B cell (primary cell): ENCODE measurements around the gene PCDH9. TPM values are rescaled to one million over a fixed set of nuclear protein-coding genes. Genes with fewer than 3 reads are reported as not detected.

Experiments
- ATAC-seq: fragments of 200-7000 bp; cut with Tn5 transposase; one replicate; pipeline ENCODE4 v1.10.0; 2021; ENCODE audit warnings: low read depth, mild to moderate bottlenecking, moderate number of reproducible peaks, moderate library complexity
- CTCF ChIA-PET: fragments of 350-600 bp; sonication (Branson Sonifier 250); formaldehyde crosslinking; loops from one replicate; lab custom pipeline; 2021; ENCODE audit warnings: antibody characterized with exemption, inconsistent platforms; lab: Charles Lee
- POLR2A ChIA-PET: fragments of 350-600 bp; sonication (Branson Sonifier 250); formaldehyde crosslinking; loops from one replicate; lab custom pipeline; 2021; ENCODE audit warnings: antibody characterized with exemption; lab: Charles Lee
- DNase-seq: peaks from one replicate; pipeline ENCODE4 v3.0.0; 2013
- H2AFZ ChIP-seq: 2 replicates; pipeline ENCODE4 v1.6.1; 2012; ENCODE audit warnings: mild to moderate bottlenecking, low read depth, low read length; ENCODE audit not compliant: insufficient read depth, poor library complexity, severe bottlenecking
- H3K27ac ChIP-seq, 2 donors: 1 replicate in 1 of 2; 2 replicates in 1 of 2; pipeline ENCODE4 v1.5.1; 2012 to 2013; ENCODE audit warnings: low read length in 2 of 2, mild to moderate bottlenecking in 2 of 2, moderate library complexity in 1 of 2
- H3K27me3 ChIP-seq, 4 experiments: fragments of 200-600 bp in 1 of 4; sonication (generic) in 1 of 4; replicated peaks in 1 of 4; 1 replicate in 2 of 4; 2 replicates in 2 of 4; pipeline versions ENCODE4 v1.6.1 to v1.7.0; 2013 to 2016; ENCODE audit warnings: low read length in 3 of 4, mild to moderate bottlenecking in 2 of 4, mixed read lengths in 1 of 4, moderate library complexity in 1 of 4; ENCODE audit not compliant: insufficient read depth in 4 of 4, control insufficient read depth in 3 of 4; ENCODE audit errors: control extremely low read depth in 1 of 4
- H3K36me3 ChIP-seq, 2 experiments: replicated peaks in 1 of 2; 1 replicate in 1 of 2; 2 replicates in 1 of 2; pipeline versions ENCODE4 v1.6.1 to v1.7.1; 2013; ENCODE audit warnings: low read length in 1 of 2; ENCODE audit not compliant: insufficient read depth in 2 of 2, control insufficient read depth in 1 of 2; ENCODE audit errors: control extremely low read depth in 1 of 2, extremely low read depth in 1 of 2
- H3K4me1 ChIP-seq, 2 donors: fragments of 200-600 bp in 1 of 2; sonication (generic) in 1 of 2; 1 replicate in 1 of 2; 2 replicates in 1 of 2; pipeline versions ENCODE4 v1.5.1 to v1.6.1; 2013 to 2017; ENCODE audit warnings: low read length in 2 of 2; ENCODE audit not compliant: control insufficient read depth in 2 of 2, insufficient read depth in 2 of 2
- H3K4me2 ChIP-seq: replicated peaks from 2 replicates; pipeline ENCODE3; 2012; ENCODE audit warnings: mild to moderate bottlenecking, low read depth, low read length; ENCODE audit not compliant: poor library complexity, severe bottlenecking
- H3K4me3 ChIP-seq, 5 experiments: fragments of 200-600 bp in 1 of 5; sonication (generic) in 1 of 5; 1 replicate in 3 of 5; 2 replicates in 2 of 5; pipeline versions ENCODE4 v1.5.1 to v1.7.0; 2011 to 2016; ENCODE audit warnings: low read length in 4 of 5, mild to moderate bottlenecking in 4 of 5, low read depth in 2 of 5, control low read depth in 1 of 5, moderate library complexity in 1 of 5; ENCODE audit not compliant: insufficient read depth in 1 of 5; ENCODE audit errors: control extremely low read depth in 1 of 5, extremely low read depth in 1 of 5
- H3K79me2 ChIP-seq: fragments of 200-600 bp; sonication (generic); one replicate; pipeline ENCODE4 v1.6.0; 2016; ENCODE audit warnings: low read length; ENCODE audit not compliant: control insufficient read depth, insufficient read depth
- H3K9ac ChIP-seq: fragments of 200-600 bp; sonication (generic); 2 replicates; pipeline ENCODE4 v1.6.1; 2017; ENCODE audit warnings: mild to moderate bottlenecking, low read length, moderate library complexity
- H3K9me3 ChIP-seq, 3 donors: one replicate each; pipeline versions ENCODE4 v1.6.1 to v1.7.1; 2013; ENCODE audit warnings: low read length in 2 of 3; ENCODE audit not compliant: control insufficient read depth in 2 of 3, insufficient read depth in 1 of 3; ENCODE audit errors: control extremely low read depth in 1 of 3
- H4K20me1 ChIP-seq: 2 replicates; pipeline ENCODE4 v1.6.0; 2012; ENCODE audit warnings: mild to moderate bottlenecking, low read length; ENCODE audit not compliant: insufficient read depth, control insufficient read depth, poor library complexity, severe bottlenecking
- H3K27ac Mint-ChIP-seq: one replicate; pipeline ENCODE4 v1.8.0; 2021; ENCODE audit warnings: mixed read lengths
- H3K27me3 Mint-ChIP-seq: one replicate; pipeline ENCODE4 v1.8.0; 2021; ENCODE audit warnings: mixed read lengths
- H3K4me1 Mint-ChIP-seq: one replicate; pipeline ENCODE4 v1.8.0; 2021; ENCODE audit warnings: mixed read lengths
- H3K4me3 Mint-ChIP-seq: one replicate; pipeline ENCODE4 v1.8.0; 2021; ENCODE audit warnings: mixed read lengths
- H3K9me3 Mint-ChIP-seq: one replicate; pipeline ENCODE4 v1.8.0; 2022; ENCODE audit warnings: mixed read lengths; ENCODE audit not compliant: insufficient read depth
- CTCF ChIP-seq: fragments of 200-600 bp; IDR thresholded peaks from one replicate; pipeline ENCODE4 v1.8.0; 2022; ENCODE audit warnings: antibody characterized with exemption, mild to moderate bottlenecking
- EZH2 ChIP-seq: IDR thresholded peaks from 2 replicates; pipeline ENCODE4 v1.6.1; 2012; ENCODE audit warnings: borderline replicate concordance, low read depth, mild to moderate bottlenecking, moderate library complexity, low read length; ENCODE audit not compliant: insufficient read depth, poor library complexity, severe bottlenecking
- WGBS: methylation state at CpG from one replicate; pipeline ENCODE4 v1.1.5; 2013; ENCODE audit warnings: missing lambda C conversion rate; ENCODE audit not compliant: insufficient coverage; 5-methylcytosine and 5-hydroxymethylcytosine counted together
- intact Hi-C: fragments of 100-400 bp; cut with micrococcal nuclease; formaldehyde crosslinking; loops from one replicate; pipeline ENCODE4 v1.10.0; 2022
- polyA plus RNA-seq: library from polyadenylated mRNA; depleted of rRNA; stranded (reverse); fragments of >200 nt; gene quantifications from 2 replicates; pipeline ENCODE4 v1.2.3, GENCODE V29; 2012
- total RNA-seq, 2 donors: library from RNA; stranded (reverse); fragments of 120-200 nt in 1 of 2; gene quantifications; 1 replicate in 1 of 2; 2 replicates in 1 of 2; pipeline versions ENCODE4 v1.2.3 to v1.2.4, GENCODE V29; 2013 to 2022

PCDH9 gene
- total and polyA plus RNA-seq, 2 donors (not counting 1 experiment from before 2014, with no cell fraction given), result 13.1 to 21.8 TPM

- H3K4me3 ChIP-seq, result no peak overlapping the region
- H3K27me3 ChIP-seq, result no peaks in the 10 kb centered on the region
- H4K20me1 ChIP-seq, result no peaks in the 10 kb centered on the region
- TF ChIP-seq CTCF (no peak), EZH2 (no peak)
- 98% methylated on average over 2 of the region's 2 CpGs for WGBS
- no peaks in the 10 kb centered on the region for H3K4me1 ChIP-seq
- no peaks in the 10 kb centered on the region for H3K9me3 Mint-ChIP-seq
- no peaks in the 10 kb centered on the region for H3K9me3 ChIP-seq
- no peak for ATAC-seq
- no peak overlapping the region for H3K4me2 ChIP-seq
- H3K4me3 Mint-ChIP-seq, result no peak overlapping the region
- CTCF ChIA-PET, result no interaction called here
- POLR2A ChIA-PET, result no interaction called here
- no peak overlapping the region for H3K9ac ChIP-seq
- H2AFZ ChIP-seq, result no peak overlapping the region
- H3K27ac Mint-ChIP-seq, result no peak overlapping the region
- intact Hi-C loops, result no loop called here
- no peaks in the 10 kb centered on the region for H3K79me2 ChIP-seq
- H3K27me3 Mint-ChIP-seq, result no peaks in the 10 kb centered on the region
- H3K4me1 Mint-ChIP-seq, result no peaks in the 10 kb centered on the region
- no peaks in the 10 kb centered on the region for H3K36me3 ChIP-seq
- no peak for DNase-seq
- no peak overlapping the region for H3K27ac ChIP-seq
Measured at GRCh38 chr13:66349966-66350365, 880.2 kb downstream of the PCDH9 start.

- POLR2A ChIA-PET, result no interaction called here
- ATAC-seq, result no peak
- no peaks in the 10 kb centered on the region for H3K79me2 ChIP-seq
Measured at GRCh38 chr13:66348745-66349690, 881.1 kb downstream of the PCDH9 start.

More at GRCh38 chr13:66348745-66349690, 881.1 kb downstream of the PCDH9 start:
- Histone ChIP-seq H3K4me3 (no peak overlapping the region), H3K36me3 (no peaks in the 10 kb centered on the region), H3K9me3 (no peaks in the 10 kb centered on the region), H3K4me1 (no peaks in the 10 kb centered on the region), H3K27me3 (no peaks in the 10 kb centered on the region), H2AFZ (no peak overlapping the region), H3K27ac (no peak overlapping the region), H3K4me2 (no peak overlapping the region), H3K9ac (no peak overlapping the region), H4K20me1 (no peaks in the 10 kb centered on the region)
- DNase-seq, result no peak
- TF ChIP-seq EZH2, result no peak
- no peak for TF ChIP-seq CTCF
- H3K9me3 Mint-ChIP-seq, result no peaks in the 10 kb centered on the region
- no peaks in the 10 kb centered on the region for H3K27me3 Mint-ChIP-seq
- CTCF ChIA-PET, result no interaction called here
- no peaks in the 10 kb centered on the region for H3K4me1 Mint-ChIP-seq
- no peak overlapping the region for H3K27ac Mint-ChIP-seq
- intact Hi-C loops, result no loop called here
- 80% methylated on average over 2 of the region's 5 CpGs for WGBS
- H3K4me3 Mint-ChIP-seq, result no peak overlapping the region
